ENCODE data around the gene ISCA1.
A peak's percentile ranks its signal among the peaks of the same experiment; 100 is the strongest.

Gene ISCA1

DNA sequence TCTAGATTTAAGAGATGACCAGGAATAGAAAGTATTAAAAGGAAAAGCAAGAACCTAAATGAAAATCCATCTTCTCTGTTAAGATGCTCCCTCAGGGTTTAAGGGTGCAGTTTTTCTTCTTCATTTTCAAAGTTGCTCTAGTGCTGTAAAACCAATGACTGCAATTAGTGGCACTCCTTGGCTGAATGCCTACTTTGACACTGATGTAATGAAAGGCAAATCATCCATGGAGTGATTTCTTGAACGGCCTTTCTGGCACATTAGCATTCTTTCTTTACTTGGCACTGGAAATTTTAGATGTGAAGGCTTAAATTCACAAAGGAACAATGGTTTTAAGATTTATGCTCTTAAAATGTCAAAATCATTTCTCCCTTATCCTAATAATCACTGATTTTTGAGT lies 19.3 kb upstream of the ISCA1 start:
- TF ChIP-seq CTCF (IDR thresholded peaks at IDR 0.05), result no peak

GRCh38 chr9:86300701-86301100 lies 18.4 kb upstream of the ISCA1 start:
- TF ChIP-seq CTCF (IDR thresholded peaks at IDR 0.05), result no peak

DNA sequence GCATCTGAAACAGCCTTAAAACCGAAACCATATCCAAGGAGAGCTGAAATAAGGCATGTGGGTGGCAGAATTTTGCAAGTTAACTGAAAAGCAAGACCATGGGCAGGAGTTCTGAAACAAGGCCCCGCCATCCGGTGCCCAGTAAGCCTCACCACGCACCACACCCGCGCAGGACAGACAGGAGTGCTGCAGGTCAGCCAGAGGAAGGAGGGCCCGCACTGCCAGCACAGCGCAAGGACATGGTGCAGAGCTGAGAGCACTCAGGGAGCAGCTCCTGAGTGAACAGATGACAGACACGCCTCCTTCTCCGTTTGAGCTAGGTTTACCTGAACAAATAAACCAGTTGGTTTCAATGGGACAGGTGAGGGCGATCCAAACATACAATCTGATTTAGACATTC lies 16.5 kb upstream of the ISCA1 start:
- TF ChIP-seq CTCF (IDR thresholded peaks at IDR 0.05), result no peak

- TF ChIP-seq CTCF (IDR thresholded peaks at IDR 0.05), result no peak
Observed at GRCh38 chr9:86288499-86289198, 6.3 kb upstream of the ISCA1 start.

GRCh38 chr9:86287013-86287412 lies 4.7 kb upstream of the ISCA1 start:
- peak; percentile 40; the same call in 1 of the 2 replicates for TF ChIP-seq CTCF (IDR thresholded peaks at IDR 0.05)

DNA sequence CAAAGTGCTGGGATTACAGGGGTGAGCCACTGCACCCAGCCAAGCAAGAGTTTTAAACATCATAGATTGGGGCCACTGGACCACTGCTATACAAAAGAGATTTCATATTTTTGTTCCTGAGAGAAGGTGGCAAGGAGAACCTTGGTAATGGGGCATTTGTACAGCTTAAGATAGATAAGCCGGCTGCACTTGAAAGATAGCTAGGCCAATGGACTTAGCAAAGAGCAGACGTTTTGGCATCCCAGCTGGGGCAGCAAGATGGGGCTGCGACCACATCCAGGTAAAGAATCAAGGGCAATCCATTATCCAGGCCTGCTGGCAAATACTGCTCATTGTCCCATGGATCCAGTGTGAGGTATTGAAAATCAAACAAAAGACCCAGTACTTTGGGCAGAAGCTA lies 3.9 kb upstream of the ISCA1 start:
- no peak for TF ChIP-seq CTCF (IDR thresholded peaks at IDR 0.05)

DNA sequence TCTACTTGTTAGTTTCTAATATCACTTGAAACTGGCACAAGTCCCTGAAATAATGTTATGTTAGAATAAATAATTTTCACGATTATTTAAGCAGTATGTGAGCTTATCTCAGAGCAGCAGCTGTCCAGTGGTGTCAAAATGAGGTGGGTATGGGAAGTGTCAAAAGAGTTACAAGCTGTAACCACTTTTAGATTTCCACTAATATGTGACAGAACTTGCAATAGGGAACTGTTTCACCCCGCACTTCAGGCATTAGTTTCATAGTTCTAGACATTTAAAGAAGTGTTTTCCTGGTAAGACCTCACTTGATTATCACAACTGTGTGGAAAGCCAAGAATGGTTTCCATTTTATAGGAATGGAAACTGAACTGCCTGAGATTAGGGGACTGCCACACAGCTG lies 2.9 kb upstream of the ISCA1 start:
- no peak for TF ChIP-seq CTCF (IDR thresholded peaks at IDR 0.05)
